ENCODE results near the gene LNX1.
"Not testable (repeated sequence)": the region's sequence is repeated elsewhere in the genome, so short reads cannot be mapped to it uniquely, and the experiment has no call there.

The LNX1 gene

DNA sequence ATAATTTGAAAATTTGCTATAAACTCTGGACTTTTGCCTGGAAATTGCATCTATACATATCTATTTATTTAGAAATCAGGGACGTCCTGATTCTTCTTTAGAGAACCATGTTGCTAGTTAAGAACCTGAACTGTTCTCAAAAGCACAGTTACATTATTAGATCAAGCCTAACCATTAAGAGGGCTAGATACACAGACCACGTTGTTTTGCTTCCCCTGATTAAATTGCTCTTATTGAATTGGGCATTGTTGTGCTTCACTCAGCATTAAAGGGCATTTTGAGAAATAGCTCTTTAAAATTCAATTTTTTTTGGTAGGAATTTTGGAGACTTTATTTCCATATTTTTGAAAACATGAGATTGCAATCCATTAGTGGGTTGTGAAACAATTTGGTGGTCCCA lies 169.5 kb downstream of the LNX1 start:
- no peaks in the 10 kb centered on the region for H3K27me3 ChIP-seq (replicated peaks)
- H3K27ac ChIP-seq = no peak overlapping the region
- DNase-seq = no peak

DNA sequence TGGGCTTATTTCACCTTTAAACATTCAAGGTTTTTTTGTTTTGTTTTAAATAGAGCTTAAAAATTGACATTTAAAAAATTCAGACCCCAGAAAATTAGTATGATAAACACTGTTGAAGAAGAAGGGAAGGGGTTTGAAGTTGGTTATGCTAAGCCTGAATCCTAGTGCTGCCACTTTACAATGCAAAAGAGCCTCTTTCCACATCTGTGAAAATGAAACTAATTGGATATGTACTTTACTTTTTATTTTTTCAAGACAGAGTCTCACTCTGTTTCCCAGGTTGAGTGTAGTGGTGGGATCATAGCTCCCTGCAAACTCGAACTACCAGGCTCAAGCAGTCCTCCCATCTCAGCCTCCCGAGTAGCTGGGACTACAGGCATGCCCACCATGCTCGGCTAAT lies 172.1 kb downstream of the LNX1 start:
- Histone ChIP-seq H3K27me3 (replicated peaks) (no peaks in the 10 kb centered on the region), H3K4me3 (ENCODE audit: low read depth, low read length) (no peak overlapping the region), H3K27ac (no peak overlapping the region), H3K36me3 (replicated peaks) (no peaks in the 10 kb centered on the region)
- TF ChIP-seq, protein P1, sequence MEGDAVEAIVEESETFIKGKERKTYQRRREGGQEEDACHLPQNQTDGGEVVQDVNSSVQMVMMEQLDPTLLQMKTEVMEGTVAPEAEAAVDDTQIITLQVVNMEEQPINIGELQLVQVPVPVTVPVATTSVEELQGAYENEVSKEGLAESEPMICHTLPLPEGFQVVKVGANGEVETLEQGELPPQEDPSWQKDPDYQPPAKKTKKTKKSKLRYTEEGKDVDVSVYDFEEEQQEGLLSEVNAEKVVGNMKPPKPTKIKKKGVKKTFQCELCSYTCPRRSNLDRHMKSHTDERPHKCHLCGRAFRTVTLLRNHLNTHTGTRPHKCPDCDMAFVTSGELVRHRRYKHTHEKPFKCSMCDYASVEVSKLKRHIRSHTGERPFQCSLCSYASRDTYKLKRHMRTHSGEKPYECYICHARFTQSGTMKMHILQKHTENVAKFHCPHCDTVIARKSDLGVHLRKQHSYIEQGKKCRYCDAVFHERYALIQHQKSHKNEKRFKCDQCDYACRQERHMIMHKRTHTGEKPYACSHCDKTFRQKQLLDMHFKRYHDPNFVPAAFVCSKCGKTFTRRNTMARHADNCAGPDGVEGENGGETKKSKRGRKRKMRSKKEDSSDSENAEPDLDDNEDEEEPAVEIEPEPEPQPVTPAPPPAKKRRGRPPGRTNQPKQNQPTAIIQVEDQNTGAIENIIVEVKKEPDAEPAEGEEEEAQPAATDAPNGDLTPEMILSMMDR (IDR thresholded peaks at IDR 0.05; ENCODE audit: low read depth, low read length, missing control alignments) = no peak
- in situ Hi-C loops (cut with HindIII; ENCODE audit: low pct_ligation_motif_present, low sequenced_read_pairs) = no loop called here
- DNase-seq = no peak

More for the DNA sequence above, 169.5 kb downstream of the LNX1 start:
- in situ Hi-C loops (cut with HindIII; ENCODE audit: low pct_ligation_motif_present, low sequenced_read_pairs) = no loop called here
- TF ChIP-seq, protein P1 (IDR thresholded peaks at IDR 0.05; ENCODE audit: low read depth, low read length, missing control alignments) = no peak
- Histone ChIP-seq H3K36me3 (replicated peaks) (no peaks in the 10 kb centered on the region), H3K4me3 (ENCODE audit: low read depth, low read length) (no peak overlapping the region)

DNA sequence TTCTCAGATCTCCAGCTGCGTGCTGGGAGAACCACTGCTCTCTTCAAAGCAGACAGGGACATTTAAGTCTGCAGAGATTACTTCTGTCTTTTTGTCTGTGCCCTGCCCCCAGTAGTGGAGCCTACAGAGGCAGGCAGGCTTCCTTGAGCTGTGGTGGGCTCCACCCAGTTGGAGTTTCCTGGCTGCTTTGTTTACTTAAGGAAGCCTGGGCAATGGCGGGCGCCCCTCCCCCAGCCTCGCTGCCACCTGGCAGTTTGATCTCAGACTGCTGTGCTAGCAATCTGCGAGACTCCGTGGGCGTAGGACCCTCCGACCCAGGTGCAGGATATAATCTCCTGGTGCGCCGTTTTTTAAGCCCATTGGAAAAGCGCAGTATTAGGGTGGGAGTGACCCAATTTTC lies 181.8 kb downstream of the LNX1 start:
- in situ Hi-C loops (cut with HindIII; ENCODE audit: low pct_ligation_motif_present, low sequenced_read_pairs); H3K4me3 ChIP-seq (ENCODE audit: low read depth, low read length); H3K27me3 ChIP-seq (replicated peaks); DNase-seq; H3K27ac ChIP-seq; H3K36me3 ChIP-seq (replicated peaks): not testable (repeated sequence)
